SK-N-SH (cell line): ENCODE results near the gene LIMK1. TPM values are rescaled to one million over a fixed set of nuclear protein-coding genes. Genes with fewer than 3 reads are reported as not detected.

Experiments used
- CTCF ChIA-PET: fragments of 300-600, 350-600 bp; formaldehyde crosslinking; extraction: SDS; loops from one replicate; lab custom pipeline; 2021; lab: Yijun Ruan, JAX
- POLR2A ChIA-PET: fragments of 350-600 bp; sonication (Branson Sonifier 250); formaldehyde crosslinking; extraction: SDS; loops from one replicate; lab custom pipeline; 2020; ENCODE audit warnings: antibody characterized with exemption, inconsistent platforms; lab: Yijun Ruan, JAX
- DNase-seq: peaks from one replicate; pipeline ENCODE4 v3.0.0; 2012
- H2AFZ ChIP-seq: fragments of 200-600 bp; sonication (generic); 2 replicates; pipeline ENCODE4 v1.8.1; 2016; ENCODE audit warnings: antibody characterized with exemption, mild to moderate bottlenecking, low read depth
- H3F3A ChIP-seq: fragments of 200-600 bp; sonication (generic); replicated peaks from 2 replicates; pipeline ENCODE3; 2016; ENCODE audit warnings: antibody characterized with exemption, mild to moderate bottlenecking; ENCODE audit not compliant: insufficient read depth
- H3K27ac ChIP-seq, 2 experiments: fragments of 200-500 bp in 1 of 2; fragments of 200-600 bp in 1 of 2; sonication (Bioruptor generic) in 1 of 2; sonication (generic), shearing (Covaris generic) in 1 of 2; 2 replicates each; pipeline versions ENCODE4 v1.5.1 to v1.6.1; 2014 to 2016; ENCODE audit warnings: low read depth in 2 of 2, inconsistent platforms in 1 of 2, low read length in 1 of 2, mild to moderate bottlenecking in 1 of 2, mixed read lengths in 1 of 2
- H3K27me3 ChIP-seq: fragments of 200-600 bp; sonication (generic), shearing (Covaris generic); 2 replicates; pipeline ENCODE4 v1.6.1; 2016; ENCODE audit warnings: mixed run types; ENCODE audit not compliant: insufficient read depth
- H3K36me3 ChIP-seq, 2 experiments: fragments of 200-500 bp in 1 of 2; fragments of 200-600 bp in 1 of 2; sonication (Bioruptor generic) in 1 of 2; sonication (generic) in 1 of 2; replicated peaks in 1 of 2; 2 replicates each; pipeline versions ENCODE3 to v1.5.1; 2014 to 2016; ENCODE audit warnings: low read length in 1 of 2, mild to moderate bottlenecking in 1 of 2; ENCODE audit not compliant: insufficient read depth in 2 of 2, control insufficient read depth in 1 of 2
- H3K4me1 ChIP-seq, 2 experiments: fragments of 200-500 bp in 1 of 2; fragments of 200-600 bp in 1 of 2; sonication (Bioruptor generic) in 1 of 2; sonication (generic), shearing (Covaris generic) in 1 of 2; 2 replicates each; pipeline versions ENCODE4 v1.5.1 to v1.6.1; 2014 to 2016; ENCODE audit warnings: low read depth in 1 of 2, low read length in 1 of 2, mixed run types in 1 of 2; ENCODE audit not compliant: insufficient read depth in 2 of 2, control insufficient read depth in 1 of 2
- H3K4me2 ChIP-seq: fragments of 200-600 bp; sonication (generic), shearing (Covaris generic); 2 replicates; pipeline ENCODE4 v1.6.1; 2017; ENCODE audit warnings: mixed run types
- H3K4me3 ChIP-seq, 2 experiments: fragments of 200-500 bp in 1 of 2; fragments of 200-600 bp in 1 of 2; sonication (Bioruptor generic) in 1 of 2; sonication (generic), shearing (Covaris generic) in 1 of 2; 2 replicates each; pipeline versions ENCODE4 v1.5.1 to v1.8.1; 2014 to 2016; ENCODE audit warnings: low read depth in 2 of 2, inconsistent platforms in 1 of 2, low read length in 1 of 2, mild to moderate bottlenecking in 1 of 2, mixed read lengths in 1 of 2, moderate library complexity in 1 of 2
- H3K79me2 ChIP-seq: fragments of 200-600 bp; sonication (generic); 2 replicates; pipeline ENCODE4 v1.8.1; 2017; ENCODE audit warnings: mild to moderate bottlenecking; ENCODE audit not compliant: insufficient read depth
- H3K9ac ChIP-seq: fragments of 200-600 bp; sonication (generic); 2 replicates; pipeline ENCODE4 v1.6.1; 2017; ENCODE audit warnings: mixed run types
- H3K9me2 ChIP-seq: fragments of 200-600 bp; sonication (generic); 2 replicates; pipeline ENCODE4 v1.6.1; 2017; ENCODE audit warnings: mixed run types
- H3K9me3 ChIP-seq: fragments of 200-600 bp; sonication (generic); 2 replicates; pipeline ENCODE4 v1.6.1; 2017; ENCODE audit warnings: mixed run types, mild to moderate bottlenecking, moderate library complexity
- H4K20me1 ChIP-seq: fragments of 200-600 bp; sonication (generic); 2 replicates; pipeline ENCODE4 v1.6.1; 2017; ENCODE audit warnings: mild to moderate bottlenecking, mixed run types; ENCODE audit not compliant: insufficient read depth
- FOSL2 ChIP-seq: IDR thresholded peaks from 2 replicates; pipeline ENCODE4 v1.4.0; 2012; ENCODE audit warnings: low read depth, mild to moderate bottlenecking, moderate library complexity, borderline replicate concordance
- FOXJ3 ChIP-seq: sonication (generic); formaldehyde crosslinking; IDR thresholded peaks from 2 replicates; pipeline ENCODE4 v1.5.1; 2020; ENCODE audit warnings: mild to moderate bottlenecking, missing genetic modification reagents
- FOXM1 ChIP-seq: IDR thresholded peaks from 2 replicates; pipeline ENCODE4 v1.4.0; 2012; ENCODE audit warnings: low read depth, mild to moderate bottlenecking
- NRF1 ChIP-seq: IDR thresholded peaks from 2 replicates; pipeline ENCODE4 v1.6.1; 2012; ENCODE audit warnings: low read depth, mild to moderate bottlenecking, low read length
- RCOR1 ChIP-seq: fragments of 150-350 bp; IDR thresholded peaks from 2 replicates; pipeline ENCODE4 v1.6.1; 2017; ENCODE audit warnings: antibody characterized with exemption, low read length
- RFX5 ChIP-seq: IDR thresholded peaks from 2 replicates; pipeline ENCODE4 v1.6.1; 2012; ENCODE audit warnings: mild to moderate bottlenecking, improper control_type of control experiment, low read length
- RXRA ChIP-seq: IDR thresholded peaks from 2 replicates; pipeline ENCODE4 v1.4.0; 2012; ENCODE audit warnings: low read depth, mild to moderate bottlenecking, borderline replicate concordance
- SMC3 ChIP-seq: IDR thresholded peaks from 2 replicates; pipeline ENCODE4 v1.6.1; 2012; ENCODE audit warnings: low read depth, low read length, improper control_type of control experiment
- TAF1 ChIP-seq: IDR thresholded peaks from 2 replicates; pipeline ENCODE4 v1.6.1; 2012; ENCODE audit warnings: low read depth, mild to moderate bottlenecking, low read length, moderate library complexity, borderline replicate concordance
- TCF12 ChIP-seq: IDR thresholded peaks from 2 replicates; pipeline ENCODE4 v1.4.0; 2012
- TEAD4 ChIP-seq: IDR thresholded peaks from 2 replicates; pipeline ENCODE4 v1.4.0; 2012; ENCODE audit warnings: mild to moderate bottlenecking, borderline replicate concordance; ENCODE audit not compliant: insufficient read depth
- YY1 ChIP-seq: IDR thresholded peaks from 2 replicates; pipeline ENCODE4 v1.4.0; 2012; ENCODE audit warnings: low read depth, mild to moderate bottlenecking
- WGBS: methylation state at CpG from one replicate; pipeline ENCODE4 v1.1.6; 2017; ENCODE audit warnings: low lambda C conversion rate; 5-methylcytosine and 5-hydroxymethylcytosine counted together
- polyA plus RNA-seq, 3 experiments: library from polyadenylated mRNA; depleted of rRNA; stranded (reverse); fragments of >200 nt; gene quantifications; 2 replicates each; pipeline ENCODE4 v1.2.3, GENCODE V29; 2012
- TF ChIP-seq, protein P1 (sequence below): IDR thresholded peaks from 2 replicates; pipeline ENCODE4 v1.6.1; 2012; ENCODE audit warnings: mild to moderate bottlenecking, low read depth, low read length, moderate library complexity
- TF ChIP-seq, protein P2 (sequence below): IDR thresholded peaks from 2 replicates; pipeline ENCODE4 v1.4.0; 2012; ENCODE audit warnings: low read depth, borderline replicate concordance
- TF ChIP-seq, protein P3 (sequence below): IDR thresholded peaks from 2 replicates; pipeline ENCODE4 v1.4.0; 2012; ENCODE audit warnings: low read depth
- TF ChIP-seq, protein P4 (sequence below): IDR thresholded peaks from 2 replicates; pipeline ENCODE4 v1.4.0; 2012; ENCODE audit warnings: low read depth, borderline replicate concordance
- TF ChIP-seq, protein P5 (sequence below): fragments of 150-350 bp; IDR thresholded peaks from 2 replicates; pipeline ENCODE4 v1.6.1; 2016; ENCODE audit warnings: mild to moderate bottlenecking, low read depth, low read length
- TF ChIP-seq, protein P6 (sequence below): IDR thresholded peaks from 2 replicates; pipeline ENCODE4; 2012
- TF ChIP-seq, protein P7 (sequence below): fragments of 150-350 bp; IDR thresholded peaks from 2 replicates; pipeline ENCODE4 v1.6.1; 2017; ENCODE audit warnings: antibody characterized with exemption, low read length, low read depth, borderline replicate concordance
- TF ChIP-seq, protein P8 (sequence below): fragments of 200-600 bp; sonication (generic); IDR thresholded peaks from 2 replicates; pipeline ENCODE4 v1.6.1; 2017; ENCODE audit warnings: antibody characterized with exemption, mild to moderate bottlenecking, moderate library complexity

LIMK1 gene
- polyA plus RNA-seq, 1 of the 3 experiments (the other 2 are of a cell fraction): 86.6 TPM

DNA sequence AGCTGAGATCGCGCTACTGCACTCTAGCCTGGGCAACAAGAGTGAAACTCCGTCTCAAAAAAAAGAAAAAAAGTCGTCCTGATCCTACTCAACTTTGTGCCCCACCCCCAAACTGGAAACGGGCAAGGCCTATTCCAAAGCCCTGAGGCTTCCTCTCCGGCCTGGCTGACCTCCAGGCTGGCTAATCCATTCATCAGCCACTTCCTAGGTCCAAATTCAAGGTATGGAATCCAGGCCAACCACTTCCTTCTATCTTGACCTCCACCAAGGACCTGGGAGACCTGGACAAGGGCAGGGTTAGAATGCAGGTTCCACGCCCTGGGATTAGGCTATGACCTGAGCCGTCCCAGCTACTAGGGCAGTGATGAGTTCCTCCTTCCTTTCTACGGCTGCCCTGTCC is 70.1 kb downstream of the LIMK1 start:
- no peak for TF ChIP-seq TEAD4
- TF ChIP-seq NRF1: no peak
- no peak for TF ChIP-seq FOSL2
- TF ChIP-seq FOXJ3: no peak
- TF ChIP-seq TCF12: no peak
- TF ChIP-seq RCOR1: no peak
- TF ChIP-seq, protein P1, sequence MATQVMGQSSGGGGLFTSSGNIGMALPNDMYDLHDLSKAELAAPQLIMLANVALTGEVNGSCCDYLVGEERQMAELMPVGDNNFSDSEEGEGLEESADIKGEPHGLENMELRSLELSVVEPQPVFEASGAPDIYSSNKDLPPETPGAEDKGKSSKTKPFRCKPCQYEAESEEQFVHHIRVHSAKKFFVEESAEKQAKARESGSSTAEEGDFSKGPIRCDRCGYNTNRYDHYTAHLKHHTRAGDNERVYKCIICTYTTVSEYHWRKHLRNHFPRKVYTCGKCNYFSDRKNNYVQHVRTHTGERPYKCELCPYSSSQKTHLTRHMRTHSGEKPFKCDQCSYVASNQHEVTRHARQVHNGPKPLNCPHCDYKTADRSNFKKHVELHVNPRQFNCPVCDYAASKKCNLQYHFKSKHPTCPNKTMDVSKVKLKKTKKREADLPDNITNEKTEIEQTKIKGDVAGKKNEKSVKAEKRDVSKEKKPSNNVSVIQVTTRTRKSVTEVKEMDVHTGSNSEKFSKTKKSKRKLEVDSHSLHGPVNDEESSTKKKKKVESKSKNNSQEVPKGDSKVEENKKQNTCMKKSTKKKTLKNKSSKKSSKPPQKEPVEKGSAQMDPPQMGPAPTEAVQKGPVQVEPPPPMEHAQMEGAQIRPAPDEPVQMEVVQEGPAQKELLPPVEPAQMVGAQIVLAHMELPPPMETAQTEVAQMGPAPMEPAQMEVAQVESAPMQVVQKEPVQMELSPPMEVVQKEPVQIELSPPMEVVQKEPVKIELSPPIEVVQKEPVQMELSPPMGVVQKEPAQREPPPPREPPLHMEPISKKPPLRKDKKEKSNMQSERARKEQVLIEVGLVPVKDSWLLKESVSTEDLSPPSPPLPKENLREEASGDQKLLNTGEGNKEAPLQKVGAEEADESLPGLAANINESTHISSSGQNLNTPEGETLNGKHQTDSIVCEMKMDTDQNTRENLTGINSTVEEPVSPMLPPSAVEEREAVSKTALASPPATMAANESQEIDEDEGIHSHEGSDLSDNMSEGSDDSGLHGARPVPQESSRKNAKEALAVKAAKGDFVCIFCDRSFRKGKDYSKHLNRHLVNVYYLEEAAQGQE: no peak
- TF ChIP-seq, protein P2, sequence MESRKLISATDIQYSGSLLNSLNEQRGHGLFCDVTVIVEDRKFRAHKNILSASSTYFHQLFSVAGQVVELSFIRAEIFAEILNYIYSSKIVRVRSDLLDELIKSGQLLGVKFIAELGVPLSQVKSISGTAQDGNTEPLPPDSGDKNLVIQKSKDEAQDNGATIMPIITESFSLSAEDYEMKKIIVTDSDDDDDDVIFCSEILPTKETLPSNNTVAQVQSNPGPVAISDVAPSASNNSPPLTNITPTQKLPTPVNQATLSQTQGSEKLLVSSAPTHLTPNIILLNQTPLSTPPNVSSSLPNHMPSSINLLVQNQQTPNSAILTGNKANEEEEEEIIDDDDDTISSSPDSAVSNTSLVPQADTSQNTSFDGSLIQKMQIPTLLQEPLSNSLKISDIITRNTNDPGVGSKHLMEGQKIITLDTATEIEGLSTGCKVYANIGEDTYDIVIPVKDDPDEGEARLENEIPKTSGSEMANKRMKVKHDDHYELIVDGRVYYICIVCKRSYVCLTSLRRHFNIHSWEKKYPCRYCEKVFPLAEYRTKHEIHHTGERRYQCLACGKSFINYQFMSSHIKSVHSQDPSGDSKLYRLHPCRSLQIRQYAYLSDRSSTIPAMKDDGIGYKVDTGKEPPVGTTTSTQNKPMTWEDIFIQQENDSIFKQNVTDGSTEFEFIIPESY: no peak
- no peak for TF ChIP-seq SMC3
- no peak for TF ChIP-seq FOXM1
- TF ChIP-seq, protein P3, sequence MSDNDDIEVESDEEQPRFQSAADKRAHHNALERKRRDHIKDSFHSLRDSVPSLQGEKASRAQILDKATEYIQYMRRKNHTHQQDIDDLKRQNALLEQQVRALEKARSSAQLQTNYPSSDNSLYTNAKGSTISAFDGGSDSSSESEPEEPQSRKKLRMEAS: no peak
- TF ChIP-seq YY1: no peak
- TF ChIP-seq, protein P4, sequence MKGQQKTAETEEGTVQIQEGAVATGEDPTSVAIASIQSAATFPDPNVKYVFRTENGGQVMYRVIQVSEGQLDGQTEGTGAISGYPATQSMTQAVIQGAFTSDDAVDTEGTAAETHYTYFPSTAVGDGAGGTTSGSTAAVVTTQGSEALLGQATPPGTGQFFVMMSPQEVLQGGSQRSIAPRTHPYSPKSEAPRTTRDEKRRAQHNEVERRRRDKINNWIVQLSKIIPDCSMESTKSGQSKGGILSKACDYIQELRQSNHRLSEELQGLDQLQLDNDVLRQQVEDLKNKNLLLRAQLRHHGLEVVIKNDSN: no peak
- TF ChIP-seq, protein P5, sequence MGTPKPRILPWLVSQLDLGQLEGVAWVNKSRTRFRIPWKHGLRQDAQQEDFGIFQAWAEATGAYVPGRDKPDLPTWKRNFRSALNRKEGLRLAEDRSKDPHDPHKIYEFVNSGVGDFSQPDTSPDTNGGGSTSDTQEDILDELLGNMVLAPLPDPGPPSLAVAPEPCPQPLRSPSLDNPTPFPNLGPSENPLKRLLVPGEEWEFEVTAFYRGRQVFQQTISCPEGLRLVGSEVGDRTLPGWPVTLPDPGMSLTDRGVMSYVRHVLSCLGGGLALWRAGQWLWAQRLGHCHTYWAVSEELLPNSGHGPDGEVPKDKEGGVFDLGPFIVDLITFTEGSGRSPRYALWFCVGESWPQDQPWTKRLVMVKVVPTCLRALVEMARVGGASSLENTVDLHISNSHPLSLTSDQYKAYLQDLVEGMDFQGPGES: no peak
- TF ChIP-seq TAF1: no peak
- TF ChIP-seq, protein P6, sequence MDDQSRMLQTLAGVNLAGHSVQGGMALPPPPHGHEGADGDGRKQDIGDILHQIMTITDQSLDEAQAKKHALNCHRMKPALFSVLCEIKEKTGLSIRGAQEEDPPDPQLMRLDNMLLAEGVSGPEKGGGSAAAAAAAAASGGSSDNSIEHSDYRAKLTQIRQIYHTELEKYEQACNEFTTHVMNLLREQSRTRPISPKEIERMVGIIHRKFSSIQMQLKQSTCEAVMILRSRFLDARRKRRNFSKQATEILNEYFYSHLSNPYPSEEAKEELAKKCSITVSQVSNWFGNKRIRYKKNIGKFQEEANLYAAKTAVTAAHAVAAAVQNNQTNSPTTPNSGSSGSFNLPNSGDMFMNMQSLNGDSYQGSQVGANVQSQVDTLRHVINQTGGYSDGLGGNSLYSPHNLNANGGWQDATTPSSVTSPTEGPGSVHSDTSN: no peak
- TF ChIP-seq RXRA: no peak
- no peak for TF ChIP-seq RFX5
- TF ChIP-seq, protein P7, sequence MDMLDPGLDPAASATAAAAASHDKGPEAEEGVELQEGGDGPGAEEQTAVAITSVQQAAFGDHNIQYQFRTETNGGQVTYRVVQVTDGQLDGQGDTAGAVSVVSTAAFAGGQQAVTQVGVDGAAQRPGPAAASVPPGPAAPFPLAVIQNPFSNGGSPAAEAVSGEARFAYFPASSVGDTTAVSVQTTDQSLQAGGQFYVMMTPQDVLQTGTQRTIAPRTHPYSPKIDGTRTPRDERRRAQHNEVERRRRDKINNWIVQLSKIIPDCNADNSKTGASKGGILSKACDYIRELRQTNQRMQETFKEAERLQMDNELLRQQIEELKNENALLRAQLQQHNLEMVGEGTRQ: no peak
- TF ChIP-seq, protein P8, sequence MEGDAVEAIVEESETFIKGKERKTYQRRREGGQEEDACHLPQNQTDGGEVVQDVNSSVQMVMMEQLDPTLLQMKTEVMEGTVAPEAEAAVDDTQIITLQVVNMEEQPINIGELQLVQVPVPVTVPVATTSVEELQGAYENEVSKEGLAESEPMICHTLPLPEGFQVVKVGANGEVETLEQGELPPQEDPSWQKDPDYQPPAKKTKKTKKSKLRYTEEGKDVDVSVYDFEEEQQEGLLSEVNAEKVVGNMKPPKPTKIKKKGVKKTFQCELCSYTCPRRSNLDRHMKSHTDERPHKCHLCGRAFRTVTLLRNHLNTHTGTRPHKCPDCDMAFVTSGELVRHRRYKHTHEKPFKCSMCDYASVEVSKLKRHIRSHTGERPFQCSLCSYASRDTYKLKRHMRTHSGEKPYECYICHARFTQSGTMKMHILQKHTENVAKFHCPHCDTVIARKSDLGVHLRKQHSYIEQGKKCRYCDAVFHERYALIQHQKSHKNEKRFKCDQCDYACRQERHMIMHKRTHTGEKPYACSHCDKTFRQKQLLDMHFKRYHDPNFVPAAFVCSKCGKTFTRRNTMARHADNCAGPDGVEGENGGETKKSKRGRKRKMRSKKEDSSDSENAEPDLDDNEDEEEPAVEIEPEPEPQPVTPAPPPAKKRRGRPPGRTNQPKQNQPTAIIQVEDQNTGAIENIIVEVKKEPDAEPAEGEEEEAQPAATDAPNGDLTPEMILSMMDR: no peak
- no peaks in the 10 kb centered on the region for H3K9me2 ChIP-seq
- no peaks in the 10 kb centered on the region for H3K27me3 ChIP-seq
- DNase-seq: no peak
- H3K27ac ChIP-seq: no peak overlapping the region
- no peaks in the 10 kb centered on the region for H3K36me3 ChIP-seq
- no peaks in the 10 kb centered on the region for H3K79me2 ChIP-seq
- H3K9ac ChIP-seq: no peak overlapping the region
- no peaks in the 10 kb centered on the region for H4K20me1 ChIP-seq
- POLR2A ChIA-PET: interaction anchor here (0.6 kb wide), 1 partner anchor 9 kb away, joined by 3 read pairs; no protein-coding TSS in a partner anchor
- H3K4me1 ChIP-seq: peaks cover 0 to 2% of the 10 kb centered on the region in 2 experiments; a peak in 1 of 4 replicates
- H3K9me3 ChIP-seq: no peaks in the 10 kb centered on the region
- no peak overlapping the region for H3K4me2 ChIP-seq
- H2AFZ ChIP-seq: no peak overlapping the region; the same call in 1 of the 2 replicates
- CTCF ChIA-PET: interaction anchor here (1.6 to 2.1 kb wide), 2 partner anchors 8 to 53 kb away, joined by 5 to 7 read pairs; no protein-coding TSS in a partner anchor
- H3F3A ChIP-seq: no peaks in the 10 kb centered on the region
- no peak overlapping the region for H3K4me3 ChIP-seq
- 84% methylated on average over 9 of the region's 9 CpGs for WGBS
